HL-60 (cell line): Measurements from ENCODE around the gene MRAS.

ENCODE experiments used
- DNase-seq, 2 experiments: peaks; one replicate each; pipeline ENCODE4 v3.0.0-alpha.2; 2010 to 2020; ENCODE audit warnings: low read depth in 1 of 2, low spot score in 1 of 2
- H3K27ac ChIP-seq: fragments of 250-450 bp; sonication (Bioruptor Pico); replicated peaks from 2 replicates; pipeline ENCODE4 v1.5.1; 2020; ENCODE audit warnings: mild to moderate bottlenecking, moderate library complexity
- H3K27me3 ChIP-seq: fragments of 250-450 bp; sonication (Bioruptor Pico); 2 replicates; pipeline ENCODE4 v1.5.1; 2021; ENCODE audit warnings: mild to moderate bottlenecking, moderate library complexity; ENCODE audit not compliant: insufficient read depth, poor library complexity, severe bottlenecking
- H3K4me3 ChIP-seq: replicated peaks from 2 replicates; pipeline ENCODE4 v1.5.1; 2011; ENCODE audit warnings: mild to moderate bottlenecking, control low read depth, low read length; ENCODE audit not compliant: insufficient read depth
- CTCF ChIP-seq: IDR thresholded peaks from one replicate; pipeline ENCODE4 v1.5.1; 2011; ENCODE audit warnings: low read length, control low read depth, inconsistent platforms; ENCODE audit not compliant: insufficient read depth
- GABPA ChIP-seq: IDR thresholded peaks from 2 replicates; pipeline ENCODE4 v1.6.1; 2012; ENCODE audit warnings: low read depth
- POLR2AphosphoS5 ChIP-seq: IDR thresholded peaks from 2 replicates; pipeline ENCODE4 v1.6.1; 2012; ENCODE audit warnings: low read depth
- SPI1 ChIP-seq: IDR thresholded peaks from 2 replicates; pipeline ENCODE4 v1.6.1; 2012; ENCODE audit warnings: low read depth, mild to moderate bottlenecking, borderline replicate concordance
- TF ChIP-seq, protein P1 (sequence below): IDR thresholded peaks from 2 replicates; pipeline ENCODE4 v1.6.1; 2012; ENCODE audit warnings: low read depth; ENCODE audit not compliant: insufficient replicate concordance

Gene MRAS

GRCh38 chr3:138445654-138446053 lies 97.3 kb downstream of the MRAS start:
- H3K4me3 ChIP-seq: no peak overlapping the region

GRCh38 chr3:138448631-138449030 lies 100.3 kb downstream of the MRAS start:
- DNase-seq: no peak
- no peak overlapping the region for H3K4me3 ChIP-seq
- no peak overlapping the region for H3K27ac ChIP-seq
- no peak for TF ChIP-seq GABPA
- TF ChIP-seq CTCF: no peak
- no peak for TF ChIP-seq POLR2AphosphoS5
- no peak for TF ChIP-seq SPI1
- TF ChIP-seq, protein P1, sequence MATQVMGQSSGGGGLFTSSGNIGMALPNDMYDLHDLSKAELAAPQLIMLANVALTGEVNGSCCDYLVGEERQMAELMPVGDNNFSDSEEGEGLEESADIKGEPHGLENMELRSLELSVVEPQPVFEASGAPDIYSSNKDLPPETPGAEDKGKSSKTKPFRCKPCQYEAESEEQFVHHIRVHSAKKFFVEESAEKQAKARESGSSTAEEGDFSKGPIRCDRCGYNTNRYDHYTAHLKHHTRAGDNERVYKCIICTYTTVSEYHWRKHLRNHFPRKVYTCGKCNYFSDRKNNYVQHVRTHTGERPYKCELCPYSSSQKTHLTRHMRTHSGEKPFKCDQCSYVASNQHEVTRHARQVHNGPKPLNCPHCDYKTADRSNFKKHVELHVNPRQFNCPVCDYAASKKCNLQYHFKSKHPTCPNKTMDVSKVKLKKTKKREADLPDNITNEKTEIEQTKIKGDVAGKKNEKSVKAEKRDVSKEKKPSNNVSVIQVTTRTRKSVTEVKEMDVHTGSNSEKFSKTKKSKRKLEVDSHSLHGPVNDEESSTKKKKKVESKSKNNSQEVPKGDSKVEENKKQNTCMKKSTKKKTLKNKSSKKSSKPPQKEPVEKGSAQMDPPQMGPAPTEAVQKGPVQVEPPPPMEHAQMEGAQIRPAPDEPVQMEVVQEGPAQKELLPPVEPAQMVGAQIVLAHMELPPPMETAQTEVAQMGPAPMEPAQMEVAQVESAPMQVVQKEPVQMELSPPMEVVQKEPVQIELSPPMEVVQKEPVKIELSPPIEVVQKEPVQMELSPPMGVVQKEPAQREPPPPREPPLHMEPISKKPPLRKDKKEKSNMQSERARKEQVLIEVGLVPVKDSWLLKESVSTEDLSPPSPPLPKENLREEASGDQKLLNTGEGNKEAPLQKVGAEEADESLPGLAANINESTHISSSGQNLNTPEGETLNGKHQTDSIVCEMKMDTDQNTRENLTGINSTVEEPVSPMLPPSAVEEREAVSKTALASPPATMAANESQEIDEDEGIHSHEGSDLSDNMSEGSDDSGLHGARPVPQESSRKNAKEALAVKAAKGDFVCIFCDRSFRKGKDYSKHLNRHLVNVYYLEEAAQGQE: no peak
- peaks cover 4% of the 10 kb centered on the region for H3K27me3 ChIP-seq

More at GRCh38 chr3:138445654-138446053, 97.3 kb downstream of the MRAS start:
- DNase-seq: no peak
- no peak overlapping the region for H3K27ac ChIP-seq
- TF ChIP-seq SPI1 (no peak), POLR2AphosphoS5 (no peak), GABPA (no peak), CTCF (no peak)
- TF ChIP-seq, protein P1: no peak
- peaks cover 4% of the 10 kb centered on the region for H3K27me3 ChIP-seq

DNA sequence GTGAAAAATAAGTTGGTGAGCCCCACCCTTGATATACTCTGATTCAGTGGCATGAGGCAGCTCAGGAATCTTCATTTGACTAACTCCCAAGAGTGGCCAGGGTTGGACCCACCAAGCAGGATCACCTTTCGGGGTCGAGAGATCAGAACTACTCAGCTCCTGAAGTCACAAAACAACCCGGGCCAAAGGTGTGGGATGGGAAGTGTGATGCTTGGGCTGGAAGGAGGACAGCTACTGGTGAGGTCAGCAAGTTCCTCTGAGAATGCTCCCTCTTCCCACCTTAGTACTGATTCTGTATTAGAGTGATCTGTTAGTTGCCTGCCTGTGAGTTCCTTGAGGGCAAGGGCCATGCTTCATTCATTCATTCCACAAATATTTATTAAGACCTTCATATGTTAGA lies 101.1 kb downstream of the MRAS start:
- Histone ChIP-seq H3K4me3 (no peak overlapping the region), H3K27me3 (peaks cover 4% of the 10 kb centered on the region), H3K27ac (no peak overlapping the region)
- no peak for TF ChIP-seq SPI1
- TF ChIP-seq CTCF: no peak
- no peak for TF ChIP-seq GABPA
- no peak for DNase-seq

GRCh38 chr3:138450181-138450580 lies 101.8 kb downstream of the MRAS start:
- Histone ChIP-seq H3K27ac (no peak overlapping the region), H3K27me3 (peaks cover 2% of the 10 kb centered on the region), H3K4me3 (no peak overlapping the region)
- DNase-seq: no peak
- TF ChIP-seq GABPA: no peak
- no peak for TF ChIP-seq POLR2AphosphoS5
- TF ChIP-seq CTCF: no peak
- TF ChIP-seq SPI1: no peak
- TF ChIP-seq, protein P1: no peak
